Measurements from ENCODE around the gene USP13.
A peak's percentile ranks its signal among the peaks of the same experiment; 100 is the strongest.

USP13 gene

DNA sequence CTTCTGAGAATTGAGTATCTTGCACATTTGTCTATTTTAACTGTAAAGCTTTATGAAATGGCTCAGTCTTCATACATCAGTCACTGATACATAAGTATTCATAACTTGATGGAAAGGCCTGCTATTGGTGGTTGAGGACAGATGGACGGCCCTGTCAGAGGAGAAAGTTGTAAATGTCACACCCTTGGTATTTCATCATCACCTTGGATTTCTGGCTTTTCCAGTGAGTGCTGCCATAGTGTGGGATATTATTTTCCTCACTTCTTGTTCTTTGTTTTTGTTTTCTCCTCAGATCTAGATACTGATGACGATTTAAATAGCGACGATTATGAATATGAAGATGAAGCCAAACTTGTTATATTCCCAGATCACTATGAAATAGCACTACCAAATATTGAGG lies 47.9 kb downstream of the USP13 start:
- TF ChIP-seq YY1 (IDR thresholded peaks at IDR 0.05; ENCODE audit: insufficient read depth, insufficient read length) = no peak
- TF ChIP-seq SUZ12 (IDR thresholded peaks at IDR 0.05; ENCODE audit: extremely low read depth, insufficient read depth, insufficient read length) = no peak
- no peak for TF ChIP-seq ZNF274 (IDR thresholded peaks at IDR 0.05; ENCODE audit: low read depth, low read length)
- H3K9ac ChIP-seq (ENCODE audit: insufficient read length, low read depth) = no peak overlapping the region
- H3K4me1 ChIP-seq (ENCODE audit: insufficient read depth, insufficient read length) = no peaks in the 10 kb centered on the region
- H3K4me3 ChIP-seq (ENCODE audit: insufficient read length, low read depth) = no peak overlapping the region
- H3K9me3 ChIP-seq (ENCODE audit: insufficient read depth, low read length) = no peaks in the 10 kb centered on the region
- peaks cover 12% of the 10 kb centered on the region for H3K36me3 ChIP-seq (ENCODE audit: insufficient read depth, insufficient read length, low read length)
- no peaks in the 10 kb centered on the region for H3K27me3 ChIP-seq (ENCODE audit: insufficient read depth, insufficient read length)
- no peak for DNase-seq (ENCODE audit: low read depth, low spot score)

DNA sequence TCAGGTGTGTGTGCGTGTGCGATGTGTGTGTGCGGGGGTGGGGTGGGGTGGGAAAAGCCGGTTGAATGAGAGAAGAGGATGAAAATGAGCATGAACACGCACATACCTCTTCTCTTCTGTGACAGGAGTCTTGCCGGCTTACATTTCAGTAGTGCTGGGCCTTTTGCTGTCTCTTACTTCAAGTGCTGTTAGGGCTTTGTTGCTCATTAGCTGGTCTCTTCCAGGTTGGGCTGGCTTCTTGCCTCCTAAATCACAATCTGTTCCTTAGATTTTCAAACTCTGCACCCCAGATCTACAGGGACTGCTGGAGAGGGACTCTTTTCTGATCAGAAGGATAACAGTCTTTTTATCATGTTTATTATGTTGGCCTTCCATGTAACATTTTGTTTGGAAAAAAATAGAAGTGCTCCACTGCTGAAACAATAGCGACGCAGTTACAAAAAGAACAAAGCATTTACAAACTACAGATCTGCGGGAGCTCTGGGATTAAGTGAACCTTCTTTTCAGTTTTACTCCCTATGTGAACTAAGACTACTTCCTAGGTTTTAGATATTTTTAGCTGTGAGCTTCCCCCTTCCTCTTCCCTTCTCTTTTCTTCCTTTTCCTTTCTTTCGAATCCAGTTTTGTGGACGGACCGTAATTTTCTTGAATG lies 48.5 kb downstream of the USP13 start:
- no peak for DNase-seq (ENCODE audit: low read depth, low spot score)
- Histone ChIP-seq H3K9me3 (ENCODE audit: insufficient read depth, low read length) (no peaks in the 10 kb centered on the region), H3K27me3 (ENCODE audit: insufficient read depth, insufficient read length) (no peaks in the 10 kb centered on the region), H3K36me3 (ENCODE audit: insufficient read depth, insufficient read length, low read length) (peaks cover 12% of the 10 kb centered on the region), H3K4me1 (ENCODE audit: insufficient read depth, insufficient read length) (no peaks in the 10 kb centered on the region), H3K4me3 (ENCODE audit: insufficient read length, low read depth) (no peak overlapping the region), H3K9ac (ENCODE audit: insufficient read length, low read depth) (no peak overlapping the region)
- TF ChIP-seq SUZ12 (IDR thresholded peaks at IDR 0.05; ENCODE audit: extremely low read depth, insufficient read depth, insufficient read length) (no peak), YY1 (IDR thresholded peaks at IDR 0.05; ENCODE audit: insufficient read depth, insufficient read length) (no peak), ZNF274 (IDR thresholded peaks at IDR 0.05; ENCODE audit: low read depth, low read length) (no peak)

DNA sequence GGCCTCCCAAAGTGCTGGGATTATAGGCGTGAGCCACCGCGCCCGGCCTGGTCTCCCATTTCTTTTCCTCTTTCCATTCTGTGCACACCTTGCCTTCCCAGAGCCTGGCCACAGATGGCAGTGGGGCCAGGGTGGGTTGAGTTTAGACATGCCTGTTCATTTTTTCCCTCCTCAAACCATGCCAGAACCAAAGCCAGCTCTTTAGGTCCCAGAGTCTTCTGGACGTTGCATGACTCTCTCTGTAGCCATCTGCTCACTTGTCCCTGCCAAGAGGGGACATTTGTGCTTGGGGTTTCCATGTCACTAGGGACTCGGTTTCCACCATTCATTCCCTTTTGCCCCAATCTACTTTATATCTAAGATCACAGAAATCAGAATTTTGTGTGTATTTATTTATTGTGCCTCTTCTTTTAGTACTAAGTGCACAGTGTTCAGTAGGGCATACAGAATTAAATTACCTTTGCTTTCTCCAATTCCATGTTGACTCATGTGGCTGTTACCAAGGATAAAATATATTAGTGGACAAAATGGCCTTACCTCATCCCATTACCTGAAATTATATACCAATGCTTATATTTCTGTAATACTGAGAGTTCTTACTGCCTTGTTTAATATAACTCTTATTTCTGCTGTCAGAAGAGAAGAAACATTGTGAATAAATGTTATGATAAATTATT lies 49.6 kb downstream of the USP13 start:
- Histone ChIP-seq H3K9me3 (ENCODE audit: insufficient read depth, low read length) (no peaks in the 10 kb centered on the region), H3K9ac (ENCODE audit: insufficient read length, low read depth) (no peak overlapping the region), H3K4me3 (ENCODE audit: insufficient read length, low read depth) (no peak overlapping the region), H3K36me3 (ENCODE audit: insufficient read depth, insufficient read length, low read length) (peaks cover 19% of the 10 kb centered on the region), H3K27me3 (ENCODE audit: insufficient read depth, insufficient read length) (no peaks in the 10 kb centered on the region), H3K4me1 (ENCODE audit: insufficient read depth, insufficient read length) (no peaks in the 10 kb centered on the region)
- DNase-seq (ENCODE audit: low read depth, low spot score) = no peak
- TF ChIP-seq ZNF274 (IDR thresholded peaks at IDR 0.05; ENCODE audit: low read depth, low read length) = no peak
- no peak for TF ChIP-seq SUZ12 (IDR thresholded peaks at IDR 0.05; ENCODE audit: extremely low read depth, insufficient read depth, insufficient read length)
- TF ChIP-seq YY1 (IDR thresholded peaks at IDR 0.05; ENCODE audit: insufficient read depth, insufficient read length) = no peak

DNA sequence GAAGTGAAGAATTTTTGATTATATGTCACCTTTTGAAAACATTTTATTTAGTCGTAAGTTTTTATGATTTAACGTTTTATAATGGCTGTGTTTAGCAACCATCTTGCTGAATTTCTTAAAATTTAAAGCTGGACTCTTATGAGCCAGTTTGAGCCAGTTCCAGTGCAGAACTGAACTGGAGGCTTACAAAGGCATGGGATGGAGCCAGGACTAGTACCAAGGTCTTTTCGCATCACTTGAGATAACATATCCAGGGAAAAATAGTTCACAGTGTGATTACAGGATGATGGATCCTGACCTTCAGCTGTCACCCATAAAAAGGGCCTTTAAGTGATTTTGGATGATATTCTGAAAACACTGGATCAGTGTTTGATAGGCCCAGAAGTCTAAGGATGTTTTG lies 51.0 kb downstream of the USP13 start:
- no peak for TF ChIP-seq YY1 (IDR thresholded peaks at IDR 0.05; ENCODE audit: insufficient read depth, insufficient read length)
- TF ChIP-seq ZNF274 (IDR thresholded peaks at IDR 0.05; ENCODE audit: low read depth, low read length) = no peak
- TF ChIP-seq SUZ12 (IDR thresholded peaks at IDR 0.05; ENCODE audit: extremely low read depth, insufficient read depth, insufficient read length) = no peak

DNA sequence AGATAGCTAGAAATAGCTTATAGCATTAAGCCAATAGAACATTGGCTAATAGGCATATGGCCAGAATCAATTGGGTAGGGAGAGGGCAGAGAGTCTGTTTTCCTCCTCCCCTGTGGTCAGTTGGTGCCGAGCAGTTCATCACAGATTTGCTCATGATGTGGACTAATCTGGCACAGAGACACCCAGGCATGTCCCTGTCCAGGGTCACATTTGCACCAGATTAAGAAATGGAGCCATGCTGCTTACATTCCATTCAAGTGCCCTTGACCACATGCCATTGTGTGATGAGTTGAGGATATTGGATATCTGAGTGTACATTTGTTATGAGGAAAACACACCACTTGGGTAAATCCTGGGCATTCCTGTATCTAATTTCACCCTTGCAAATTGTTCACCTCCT lies 53.4 kb downstream of the USP13 start:
- Histone ChIP-seq H3K9ac (ENCODE audit: insufficient read length, low read depth) (no peak overlapping the region), H3K27me3 (ENCODE audit: insufficient read depth, insufficient read length) (no peaks in the 10 kb centered on the region), H3K4me3 (ENCODE audit: insufficient read length, low read depth) (no peak overlapping the region), H3K9me3 (ENCODE audit: insufficient read depth, low read length) (no peaks in the 10 kb centered on the region), H3K36me3 (ENCODE audit: insufficient read depth, insufficient read length, low read length) (peaks cover 35% of the 10 kb centered on the region), H3K4me1 (ENCODE audit: insufficient read depth, insufficient read length) (peaks cover 2% of the 10 kb centered on the region)
- no peak for DNase-seq (ENCODE audit: low read depth, low spot score)
- TF ChIP-seq SUZ12 (IDR thresholded peaks at IDR 0.05; ENCODE audit: extremely low read depth, insufficient read depth, insufficient read length) = no peak
- TF ChIP-seq YY1 (IDR thresholded peaks at IDR 0.05; ENCODE audit: insufficient read depth, insufficient read length) = no peak
- TF ChIP-seq ZNF274 (IDR thresholded peaks at IDR 0.05; ENCODE audit: low read depth, low read length) = no peak

More for the DNA sequence above, 51.0 kb downstream of the USP13 start:
- no peaks in the 10 kb centered on the region for H3K9me3 ChIP-seq (ENCODE audit: insufficient read depth, low read length)
- H3K4me3 ChIP-seq (ENCODE audit: insufficient read length, low read depth) = no peak overlapping the region
- no peak overlapping the region for H3K9ac ChIP-seq (ENCODE audit: insufficient read length, low read depth)
- H3K4me1 ChIP-seq (ENCODE audit: insufficient read depth, insufficient read length) = peaks cover 2% of the 10 kb centered on the region
- no peak for DNase-seq (ENCODE audit: low read depth, low spot score)
- peaks cover 28% of the 10 kb centered on the region for H3K36me3 ChIP-seq (ENCODE audit: insufficient read depth, insufficient read length, low read length)
- H3K27me3 ChIP-seq (ENCODE audit: insufficient read depth, insufficient read length) = no peaks in the 10 kb centered on the region

DNA sequence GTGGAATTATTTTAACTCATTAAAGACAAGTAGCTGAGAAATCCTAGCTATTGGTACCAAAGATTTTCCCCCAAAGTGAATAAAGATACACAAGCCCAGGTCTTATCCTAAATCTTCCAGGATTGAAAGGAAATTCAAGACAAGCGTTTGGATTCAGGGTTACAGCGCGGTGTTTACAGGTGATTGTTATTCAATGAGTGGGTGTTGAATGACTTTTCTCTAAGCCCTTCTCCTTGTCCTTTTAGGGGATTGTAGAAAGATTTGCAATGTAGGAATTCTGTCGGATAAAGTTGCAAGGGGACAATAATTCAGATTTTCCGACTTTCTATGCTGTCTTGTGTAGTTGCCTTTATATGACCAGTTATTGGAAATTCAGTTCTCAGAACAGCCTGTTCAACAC lies 57.2 kb downstream of the USP13 start:
- Histone ChIP-seq H3K36me3 (ENCODE audit: insufficient read depth, insufficient read length, low read length) (peaks cover 30% of the 10 kb centered on the region), H3K4me3 (ENCODE audit: insufficient read length, low read depth) (no peak overlapping the region), H3K4me1 (ENCODE audit: insufficient read depth, insufficient read length) (peaks cover 2% of the 10 kb centered on the region), H3K27me3 (ENCODE audit: insufficient read depth, insufficient read length) (no peaks in the 10 kb centered on the region), H3K9ac (ENCODE audit: insufficient read length, low read depth) (no peak overlapping the region), H3K9me3 (ENCODE audit: insufficient read depth, low read length) (no peaks in the 10 kb centered on the region)
- TF ChIP-seq SUZ12 (IDR thresholded peaks at IDR 0.05; ENCODE audit: extremely low read depth, insufficient read depth, insufficient read length) (no peak), YY1 (IDR thresholded peaks at IDR 0.05; ENCODE audit: insufficient read depth, insufficient read length) (no peak), ZNF274 (IDR thresholded peaks at IDR 0.05; ENCODE audit: low read depth, low read length) (no peak)
- peak; percentile 43 for DNase-seq (ENCODE audit: low read depth, low spot score)

DNA sequence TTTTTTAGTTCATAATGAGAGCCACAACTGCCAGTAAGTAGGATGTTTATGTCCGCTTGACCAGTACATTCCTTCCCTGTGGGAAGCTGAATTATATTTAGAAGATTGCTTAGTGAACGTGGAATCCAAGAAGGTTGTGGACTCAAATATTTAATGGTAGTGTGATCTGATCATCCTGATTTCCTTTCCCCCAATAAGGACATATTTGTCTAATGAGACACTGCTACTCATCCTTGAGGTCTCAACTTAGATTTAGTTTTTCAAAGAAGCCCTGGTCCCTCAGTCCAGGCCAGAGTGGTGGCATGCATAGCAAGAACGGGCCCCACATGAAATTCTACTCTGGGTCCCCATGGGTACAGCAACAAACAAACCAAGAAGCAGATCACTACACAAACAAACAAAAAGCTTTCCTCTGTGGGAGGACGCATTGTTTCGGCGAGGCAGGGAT lies 60.8 kb downstream of the USP13 start:
- Histone ChIP-seq H3K4me1 (ENCODE audit: insufficient read depth, insufficient read length) (peaks cover 2% of the 10 kb centered on the region), H3K9ac (ENCODE audit: insufficient read length, low read depth) (no peak overlapping the region), H3K4me3 (ENCODE audit: insufficient read length, low read depth) (no peak overlapping the region), H3K27me3 (ENCODE audit: insufficient read depth, insufficient read length) (no peaks in the 10 kb centered on the region), H3K36me3 (ENCODE audit: insufficient read depth, insufficient read length, low read length) (peaks cover 15% of the 10 kb centered on the region), H3K9me3 (ENCODE audit: insufficient read depth, low read length) (no peaks in the 10 kb centered on the region)
- no peak for TF ChIP-seq ZNF274 (IDR thresholded peaks at IDR 0.05; ENCODE audit: low read depth, low read length)
- no peak for TF ChIP-seq YY1 (IDR thresholded peaks at IDR 0.05; ENCODE audit: insufficient read depth, insufficient read length)
- TF ChIP-seq SUZ12 (IDR thresholded peaks at IDR 0.05; ENCODE audit: extremely low read depth, insufficient read depth, insufficient read length) = no peak
- DNase-seq (ENCODE audit: low read depth, low spot score) = no peak
